Measurements from ENCODE around the gene SH3BP2. TPM values are rescaled to one million over a fixed set of nuclear protein-coding genes. Genes with fewer than 3 reads are reported as not detected.

The SH3BP2 gene
- polyA plus RNA-seq, 1 donor (not counting 4 experiments of a cell fraction or from before 2014, with no cell fraction given), result 11.2 TPM

DNA sequence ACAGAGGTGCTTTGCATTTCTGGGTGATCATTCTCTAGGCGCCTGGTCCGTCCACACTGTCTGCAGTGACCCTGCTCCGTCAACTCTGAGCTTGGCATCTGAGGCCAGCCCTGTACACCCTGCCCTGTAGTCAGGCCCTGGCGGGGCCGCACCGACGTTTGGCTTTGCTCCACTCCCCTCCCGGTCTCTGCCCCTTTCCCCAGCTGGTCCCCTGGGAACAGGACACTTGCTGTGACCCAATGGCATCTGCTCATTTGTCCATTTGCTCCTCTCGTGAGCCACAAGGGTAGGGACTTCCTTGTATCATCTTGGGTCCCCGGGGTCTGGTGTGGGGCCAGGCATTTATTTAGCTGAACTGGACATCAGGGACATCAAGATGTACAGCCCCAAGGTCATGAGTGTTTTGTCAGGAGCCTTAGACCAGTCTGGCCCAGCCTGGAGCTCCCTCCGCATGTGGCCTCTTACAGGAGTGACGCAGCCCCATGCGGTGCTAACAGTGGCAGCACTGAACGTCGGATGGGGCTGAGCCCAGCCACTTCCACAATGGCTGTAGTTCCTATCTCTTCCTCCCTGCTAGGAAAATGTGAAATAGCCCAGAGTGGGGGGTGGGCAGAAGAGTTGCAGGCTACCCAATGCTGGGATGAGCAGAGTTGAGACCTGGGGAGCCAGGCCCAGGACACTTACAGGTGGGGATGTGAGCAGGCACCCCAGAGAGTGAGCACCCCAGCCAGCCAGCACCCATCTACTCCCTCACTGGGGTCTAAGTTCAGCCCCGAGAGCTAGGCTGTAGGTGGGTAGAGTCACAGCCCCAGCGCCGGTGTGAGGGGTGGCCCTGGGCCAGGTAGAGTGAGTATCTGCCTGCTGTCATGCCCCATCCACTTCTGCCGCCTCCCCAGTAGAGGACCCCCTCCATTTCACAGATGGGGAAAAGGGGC lies 2.0 kb upstream of the SH3BP2 start:
- no peak for FAIRE-seq
- Histone ChIP-seq H3K4me1 (ENCODE audit: control insufficient read depth, extremely low read depth, insufficient read depth, low read length) (peaks cover 18% of the 10 kb centered on the region), H3K36me3 (ENCODE audit: control insufficient read depth in 2 of 2, extremely low read depth in 1 of 2, insufficient read depth in 2 of 2, low read length in 2 of 2) (no peaks in the 10 kb centered on the region), H4K20me1 (ENCODE audit: control insufficient read depth, extremely low read depth, insufficient read depth, low read length) (no peaks in the 10 kb centered on the region), H3K79me2 (ENCODE audit: control insufficient read depth, insufficient read depth, low read length) (no peaks in the 10 kb centered on the region), H3K9ac (ENCODE audit: control insufficient read depth, extremely low read depth, insufficient read depth, low read length) (no peak overlapping the region), H3K27me3 (ENCODE audit: control insufficient read depth, extremely low read depth, insufficient read depth, low read length) (peaks cover 15% of the 10 kb centered on the region), H3K9me1 (ENCODE audit: control insufficient read depth, extremely low read depth, insufficient read depth, low read length) (no peaks in the 10 kb centered on the region), H3K4me2 (ENCODE audit: control insufficient read depth, extremely low read depth, insufficient read depth, low read depth, low read length) (no peak overlapping the region), H3K9me3 (ENCODE audit: control insufficient read depth, low read depth, low read length) (no peaks in the 10 kb centered on the region), H3K4me3 (ENCODE audit: control insufficient read depth in 2 of 3, extremely low read depth in 1 of 3, insufficient read depth in 2 of 3, low read depth in 1 of 3, low read length in 3 of 3) (no peak overlapping the region), H3K27ac (ENCODE audit: control insufficient read depth, insufficient read depth, low read length) (no peak overlapping the region), H2AFZ (ENCODE audit: control insufficient read depth, low read length) (no peak overlapping the region)
- DNase-seq (ENCODE audit: low read depth, low spot score), result no peak
- dilution Hi-C loops (cut with MboI; ENCODE audit: extremely low pct_ligation_motif_present, low sequenced_read_pairs), result no loop called here
- TF ChIP-seq, protein P1, sequence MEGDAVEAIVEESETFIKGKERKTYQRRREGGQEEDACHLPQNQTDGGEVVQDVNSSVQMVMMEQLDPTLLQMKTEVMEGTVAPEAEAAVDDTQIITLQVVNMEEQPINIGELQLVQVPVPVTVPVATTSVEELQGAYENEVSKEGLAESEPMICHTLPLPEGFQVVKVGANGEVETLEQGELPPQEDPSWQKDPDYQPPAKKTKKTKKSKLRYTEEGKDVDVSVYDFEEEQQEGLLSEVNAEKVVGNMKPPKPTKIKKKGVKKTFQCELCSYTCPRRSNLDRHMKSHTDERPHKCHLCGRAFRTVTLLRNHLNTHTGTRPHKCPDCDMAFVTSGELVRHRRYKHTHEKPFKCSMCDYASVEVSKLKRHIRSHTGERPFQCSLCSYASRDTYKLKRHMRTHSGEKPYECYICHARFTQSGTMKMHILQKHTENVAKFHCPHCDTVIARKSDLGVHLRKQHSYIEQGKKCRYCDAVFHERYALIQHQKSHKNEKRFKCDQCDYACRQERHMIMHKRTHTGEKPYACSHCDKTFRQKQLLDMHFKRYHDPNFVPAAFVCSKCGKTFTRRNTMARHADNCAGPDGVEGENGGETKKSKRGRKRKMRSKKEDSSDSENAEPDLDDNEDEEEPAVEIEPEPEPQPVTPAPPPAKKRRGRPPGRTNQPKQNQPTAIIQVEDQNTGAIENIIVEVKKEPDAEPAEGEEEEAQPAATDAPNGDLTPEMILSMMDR (optimal IDR thresholded peaks at IDR 0.05 in 1 of 3, IDR thresholded peaks at IDR 0.05 in 1 of 3, conservative IDR thresholded peaks at IDR 0.05 in 1 of 3; ENCODE audit: extremely low read depth in 1 of 3, insufficient read depth in 2 of 3, low read length in 3 of 3), result no peak
- no peak for TF ChIP-seq EZH2 (IDR thresholded peaks at IDR 0.05; ENCODE audit: low read length)

DNA sequence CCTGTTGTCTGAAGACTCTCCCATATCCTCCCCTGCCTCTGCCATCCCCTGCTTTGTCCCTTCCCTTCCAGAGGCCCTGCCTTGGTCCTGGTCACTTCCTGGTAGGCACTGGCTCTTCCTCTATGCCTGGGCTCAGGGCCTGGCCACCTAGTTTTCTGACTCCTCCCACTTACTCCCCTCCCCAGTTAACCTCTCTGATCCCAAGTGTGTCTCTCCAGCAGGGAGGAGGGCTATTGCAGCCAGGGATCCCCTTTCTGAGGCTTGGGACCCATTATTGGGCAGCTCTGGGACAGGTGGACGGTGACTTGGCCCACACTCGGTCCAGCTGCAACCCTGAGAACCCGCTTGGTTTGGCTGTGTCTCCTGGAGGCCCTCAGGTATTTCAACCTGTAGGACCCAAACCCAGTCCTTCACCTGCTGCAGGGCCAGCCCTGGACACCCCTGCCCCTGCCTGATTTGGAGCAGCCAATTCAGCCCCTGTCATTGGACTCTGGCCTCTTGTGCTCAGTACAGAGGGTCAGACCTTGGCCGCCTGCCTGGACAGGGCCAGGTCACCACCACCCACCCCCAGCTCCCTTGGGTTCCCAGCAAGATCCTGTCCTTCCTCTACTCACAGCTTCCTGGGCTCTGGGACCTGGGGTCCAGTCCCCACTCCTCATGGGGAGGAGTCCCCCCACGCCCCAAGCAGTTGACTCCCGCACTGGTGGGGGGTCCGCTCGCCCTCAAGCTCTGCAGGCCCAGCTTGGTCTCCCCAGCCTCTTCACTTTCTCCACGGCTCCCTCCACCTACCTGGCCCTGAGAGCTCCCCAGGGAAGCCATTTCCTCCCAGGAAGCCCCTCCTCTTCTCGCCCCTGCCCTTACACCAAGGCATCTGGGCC lies 1.1 kb upstream of the SH3BP2 start:
- Histone ChIP-seq H2AFZ (ENCODE audit: control insufficient read depth, low read length) (no peak overlapping the region), H3K9ac (ENCODE audit: control insufficient read depth, extremely low read depth, insufficient read depth, low read length) (no peak overlapping the region), H3K4me1 (ENCODE audit: control insufficient read depth, extremely low read depth, insufficient read depth, low read length) (peaks cover 27% of the 10 kb centered on the region), H4K20me1 (ENCODE audit: control insufficient read depth, extremely low read depth, insufficient read depth, low read length) (no peaks in the 10 kb centered on the region), H3K4me3 (ENCODE audit: control insufficient read depth in 2 of 3, extremely low read depth in 1 of 3, insufficient read depth in 2 of 3, low read depth in 1 of 3, low read length in 3 of 3) (no peak overlapping the region), H3K27ac (ENCODE audit: control insufficient read depth, insufficient read depth, low read length) (no peak overlapping the region), H3K4me2 (ENCODE audit: control insufficient read depth, extremely low read depth, insufficient read depth, low read depth, low read length) (no peak overlapping the region), H3K79me2 (ENCODE audit: control insufficient read depth, insufficient read depth, low read length) (no peaks in the 10 kb centered on the region), H3K27me3 (ENCODE audit: control insufficient read depth, extremely low read depth, insufficient read depth, low read length) (peaks cover 15% of the 10 kb centered on the region), H3K9me3 (ENCODE audit: control insufficient read depth, low read depth, low read length) (no peaks in the 10 kb centered on the region), H3K36me3 (ENCODE audit: control insufficient read depth in 2 of 2, extremely low read depth in 1 of 2, insufficient read depth in 2 of 2, low read length in 2 of 2) (no peaks in the 10 kb centered on the region), H3K9me1 (ENCODE audit: control insufficient read depth, extremely low read depth, insufficient read depth, low read length) (no peaks in the 10 kb centered on the region)
- no peak for FAIRE-seq
- TF ChIP-seq EZH2 (IDR thresholded peaks at IDR 0.05; ENCODE audit: low read length), result no peak
- dilution Hi-C loops (cut with MboI; ENCODE audit: extremely low pct_ligation_motif_present, low sequenced_read_pairs), result no loop called here
- DNase-seq (ENCODE audit: low read depth, low spot score), result no peak

Data from keratinocyte (primary cell).